SK-N-SH (cell line): ENCODE data around the gene PARD3B. TPM values are rescaled to one million over a fixed set of nuclear protein-coding genes. Genes with fewer than 3 reads are reported as not detected.

Source experiments
- CTCF ChIA-PET: fragments of 300-600, 350-600 bp; formaldehyde crosslinking; extraction: SDS; loops from one replicate; lab custom pipeline; 2021; lab: Yijun Ruan, JAX
- POLR2A ChIA-PET: fragments of 350-600 bp; sonication (Branson Sonifier 250); formaldehyde crosslinking; extraction: SDS; loops from one replicate; lab custom pipeline; 2020; ENCODE audit warnings: antibody characterized with exemption, inconsistent platforms; lab: Yijun Ruan, JAX
- DNase-seq: peaks from one replicate; pipeline ENCODE4 v3.0.0; 2012
- H2AFZ ChIP-seq: fragments of 200-600 bp; sonication (generic); 2 replicates; pipeline ENCODE4 v1.8.1; 2016; ENCODE audit warnings: antibody characterized with exemption, mild to moderate bottlenecking, low read depth
- H3F3A ChIP-seq: fragments of 200-600 bp; sonication (generic); replicated peaks from 2 replicates; pipeline ENCODE3; 2016; ENCODE audit warnings: antibody characterized with exemption, mild to moderate bottlenecking; ENCODE audit not compliant: insufficient read depth
- H3K27ac ChIP-seq, 2 experiments: fragments of 200-500 bp in 1 of 2; fragments of 200-600 bp in 1 of 2; sonication (Bioruptor generic) in 1 of 2; sonication (generic), shearing (Covaris generic) in 1 of 2; 2 replicates each; pipeline versions ENCODE4 v1.5.1 to v1.6.1; 2014 to 2016; ENCODE audit warnings: low read depth in 2 of 2, inconsistent platforms in 1 of 2, low read length in 1 of 2, mild to moderate bottlenecking in 1 of 2, mixed read lengths in 1 of 2
- H3K27me3 ChIP-seq: fragments of 200-600 bp; sonication (generic), shearing (Covaris generic); 2 replicates; pipeline ENCODE4 v1.6.1; 2016; ENCODE audit warnings: mixed run types; ENCODE audit not compliant: insufficient read depth
- H3K36me3 ChIP-seq, 2 experiments: fragments of 200-500 bp in 1 of 2; fragments of 200-600 bp in 1 of 2; sonication (Bioruptor generic) in 1 of 2; sonication (generic) in 1 of 2; replicated peaks in 1 of 2; 2 replicates each; pipeline versions ENCODE3 to v1.5.1; 2014 to 2016; ENCODE audit warnings: low read length in 1 of 2, mild to moderate bottlenecking in 1 of 2; ENCODE audit not compliant: insufficient read depth in 2 of 2, control insufficient read depth in 1 of 2
- H3K4me1 ChIP-seq, 2 experiments: fragments of 200-500 bp in 1 of 2; fragments of 200-600 bp in 1 of 2; sonication (Bioruptor generic) in 1 of 2; sonication (generic), shearing (Covaris generic) in 1 of 2; 2 replicates each; pipeline versions ENCODE4 v1.5.1 to v1.6.1; 2014 to 2016; ENCODE audit warnings: low read depth in 1 of 2, low read length in 1 of 2, mixed run types in 1 of 2; ENCODE audit not compliant: insufficient read depth in 2 of 2, control insufficient read depth in 1 of 2
- H3K4me2 ChIP-seq: fragments of 200-600 bp; sonication (generic), shearing (Covaris generic); 2 replicates; pipeline ENCODE4 v1.6.1; 2017; ENCODE audit warnings: mixed run types
- H3K4me3 ChIP-seq, 2 experiments: fragments of 200-500 bp in 1 of 2; fragments of 200-600 bp in 1 of 2; sonication (Bioruptor generic) in 1 of 2; sonication (generic), shearing (Covaris generic) in 1 of 2; 2 replicates each; pipeline versions ENCODE4 v1.5.1 to v1.8.1; 2014 to 2016; ENCODE audit warnings: low read depth in 2 of 2, inconsistent platforms in 1 of 2, low read length in 1 of 2, mild to moderate bottlenecking in 1 of 2, mixed read lengths in 1 of 2, moderate library complexity in 1 of 2
- H3K79me2 ChIP-seq: fragments of 200-600 bp; sonication (generic); 2 replicates; pipeline ENCODE4 v1.8.1; 2017; ENCODE audit warnings: mild to moderate bottlenecking; ENCODE audit not compliant: insufficient read depth
- H3K9ac ChIP-seq: fragments of 200-600 bp; sonication (generic); 2 replicates; pipeline ENCODE4 v1.6.1; 2017; ENCODE audit warnings: mixed run types
- H3K9me2 ChIP-seq: fragments of 200-600 bp; sonication (generic); 2 replicates; pipeline ENCODE4 v1.6.1; 2017; ENCODE audit warnings: mixed run types
- H3K9me3 ChIP-seq: fragments of 200-600 bp; sonication (generic); 2 replicates; pipeline ENCODE4 v1.6.1; 2017; ENCODE audit warnings: mixed run types, mild to moderate bottlenecking, moderate library complexity
- H4K20me1 ChIP-seq: fragments of 200-600 bp; sonication (generic); 2 replicates; pipeline ENCODE4 v1.6.1; 2017; ENCODE audit warnings: mild to moderate bottlenecking, mixed run types; ENCODE audit not compliant: insufficient read depth
- CHD2 ChIP-seq: fragments of 150-350 bp; IDR thresholded peaks from 2 replicates; pipeline ENCODE4 v1.6.1; 2018; ENCODE audit warnings: low read length; ENCODE audit not compliant: partially characterized antibody
- EP300 ChIP-seq, 2 experiments: IDR thresholded peaks; 2 replicates each; pipeline versions ENCODE4 v1.4.0 to v1.6.1; 2012; ENCODE audit warnings: borderline replicate concordance in 1 of 2, low read depth in 1 of 2, low read length in 1 of 2
- FOXM1 ChIP-seq: IDR thresholded peaks from 2 replicates; pipeline ENCODE4 v1.4.0; 2012; ENCODE audit warnings: low read depth, mild to moderate bottlenecking
- JUND ChIP-seq: IDR thresholded peaks from 2 replicates; pipeline ENCODE4 v1.4.0; 2012
- NFIC ChIP-seq: IDR thresholded peaks from 2 replicates; pipeline ENCODE4 v1.4.0; 2012; ENCODE audit warnings: borderline replicate concordance
- NRF1 ChIP-seq: IDR thresholded peaks from 2 replicates; pipeline ENCODE4 v1.6.1; 2012; ENCODE audit warnings: low read depth, mild to moderate bottlenecking, low read length
- RAD21 ChIP-seq: IDR thresholded peaks from 2 replicates; pipeline ENCODE4 v1.6.1; 2012; ENCODE audit warnings: mild to moderate bottlenecking, low read length
- RFX5 ChIP-seq: IDR thresholded peaks from 2 replicates; pipeline ENCODE4 v1.6.1; 2012; ENCODE audit warnings: mild to moderate bottlenecking, improper control_type of control experiment, low read length
- SIN3A ChIP-seq: IDR thresholded peaks from 2 replicates; pipeline ENCODE4 v1.6.1; 2012; ENCODE audit warnings: low read depth, mild to moderate bottlenecking, low read length, moderate library complexity, borderline replicate concordance
- WGBS: methylation state at CpG from one replicate; pipeline ENCODE4 v1.1.6; 2017; ENCODE audit warnings: low lambda C conversion rate; 5-methylcytosine and 5-hydroxymethylcytosine counted together
- polyA plus RNA-seq, 3 experiments: library from polyadenylated mRNA; depleted of rRNA; stranded (reverse); fragments of >200 nt; gene quantifications; 2 replicates each; pipeline ENCODE4 v1.2.3, GENCODE V29; 2012
- TF ChIP-seq, protein P1 (sequence below): IDR thresholded peaks from 2 replicates; pipeline ENCODE4 v1.4.0; 2012; ENCODE audit warnings: low read depth, borderline replicate concordance
- TF ChIP-seq, protein P2 (sequence below): fragments of 150-350 bp; IDR thresholded peaks from 2 replicates; pipeline ENCODE4 v1.6.1; 2016; ENCODE audit warnings: mild to moderate bottlenecking, low read depth, low read length
- TF ChIP-seq, protein P3 (sequence below): fragments of 150-350 bp; IDR thresholded peaks from 2 replicates; pipeline ENCODE4 v1.6.1; 2017; ENCODE audit warnings: antibody characterized with exemption, low read length, low read depth, borderline replicate concordance

PARD3B gene
- polyA plus RNA-seq, 1 of the 3 experiments (the other 2 are of a cell fraction), result 0.87 TPM

GRCh38 chr2:205041472-205042130 lies 496.3 kb downstream of the PARD3B start:
- no peaks in the 10 kb centered on the region for H3K4me1 ChIP-seq
- CTCF ChIA-PET, result no interaction called here
- H3K36me3 ChIP-seq, result no peaks in the 10 kb centered on the region
- H2AFZ ChIP-seq, result no peak overlapping the region
- H3K9me3 ChIP-seq, result no peaks in the 10 kb centered on the region
- no peaks in the 10 kb centered on the region for H3K79me2 ChIP-seq
- no peak overlapping the region for H3K27ac ChIP-seq
- DNase-seq, result no peak
- TF ChIP-seq RFX5, result no peak
- TF ChIP-seq NFIC, result no peak
- TF ChIP-seq SIN3A, result no peak
- TF ChIP-seq, protein P1, sequence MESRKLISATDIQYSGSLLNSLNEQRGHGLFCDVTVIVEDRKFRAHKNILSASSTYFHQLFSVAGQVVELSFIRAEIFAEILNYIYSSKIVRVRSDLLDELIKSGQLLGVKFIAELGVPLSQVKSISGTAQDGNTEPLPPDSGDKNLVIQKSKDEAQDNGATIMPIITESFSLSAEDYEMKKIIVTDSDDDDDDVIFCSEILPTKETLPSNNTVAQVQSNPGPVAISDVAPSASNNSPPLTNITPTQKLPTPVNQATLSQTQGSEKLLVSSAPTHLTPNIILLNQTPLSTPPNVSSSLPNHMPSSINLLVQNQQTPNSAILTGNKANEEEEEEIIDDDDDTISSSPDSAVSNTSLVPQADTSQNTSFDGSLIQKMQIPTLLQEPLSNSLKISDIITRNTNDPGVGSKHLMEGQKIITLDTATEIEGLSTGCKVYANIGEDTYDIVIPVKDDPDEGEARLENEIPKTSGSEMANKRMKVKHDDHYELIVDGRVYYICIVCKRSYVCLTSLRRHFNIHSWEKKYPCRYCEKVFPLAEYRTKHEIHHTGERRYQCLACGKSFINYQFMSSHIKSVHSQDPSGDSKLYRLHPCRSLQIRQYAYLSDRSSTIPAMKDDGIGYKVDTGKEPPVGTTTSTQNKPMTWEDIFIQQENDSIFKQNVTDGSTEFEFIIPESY, result no peak
- TF ChIP-seq, protein P2, sequence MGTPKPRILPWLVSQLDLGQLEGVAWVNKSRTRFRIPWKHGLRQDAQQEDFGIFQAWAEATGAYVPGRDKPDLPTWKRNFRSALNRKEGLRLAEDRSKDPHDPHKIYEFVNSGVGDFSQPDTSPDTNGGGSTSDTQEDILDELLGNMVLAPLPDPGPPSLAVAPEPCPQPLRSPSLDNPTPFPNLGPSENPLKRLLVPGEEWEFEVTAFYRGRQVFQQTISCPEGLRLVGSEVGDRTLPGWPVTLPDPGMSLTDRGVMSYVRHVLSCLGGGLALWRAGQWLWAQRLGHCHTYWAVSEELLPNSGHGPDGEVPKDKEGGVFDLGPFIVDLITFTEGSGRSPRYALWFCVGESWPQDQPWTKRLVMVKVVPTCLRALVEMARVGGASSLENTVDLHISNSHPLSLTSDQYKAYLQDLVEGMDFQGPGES, result no peak
- no peak for TF ChIP-seq NRF1
- no peak for TF ChIP-seq JUND
- no peak for TF ChIP-seq EP300 (IDR thresholded peaks at IDR 0.05; ENCODE audit: borderline replicate concordance in 1 of 2, low read depth in 1 of 2, low read length in 1 of 2)
- TF ChIP-seq, protein P3, sequence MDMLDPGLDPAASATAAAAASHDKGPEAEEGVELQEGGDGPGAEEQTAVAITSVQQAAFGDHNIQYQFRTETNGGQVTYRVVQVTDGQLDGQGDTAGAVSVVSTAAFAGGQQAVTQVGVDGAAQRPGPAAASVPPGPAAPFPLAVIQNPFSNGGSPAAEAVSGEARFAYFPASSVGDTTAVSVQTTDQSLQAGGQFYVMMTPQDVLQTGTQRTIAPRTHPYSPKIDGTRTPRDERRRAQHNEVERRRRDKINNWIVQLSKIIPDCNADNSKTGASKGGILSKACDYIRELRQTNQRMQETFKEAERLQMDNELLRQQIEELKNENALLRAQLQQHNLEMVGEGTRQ, result no peak
- no peak overlapping the region for H3K4me3 ChIP-seq
- no peak overlapping the region for H3K4me2 ChIP-seq
- no peaks in the 10 kb centered on the region for H3F3A ChIP-seq
- no peaks in the 10 kb centered on the region for H3K9me2 ChIP-seq
- POLR2A ChIA-PET, result no interaction called here
- H3K9ac ChIP-seq, result no peak overlapping the region
- WGBS, result 80% methylated on average over 5 of the region's 5 CpGs
- H3K27me3 ChIP-seq, result no peaks in the 10 kb centered on the region
- H4K20me1 ChIP-seq, result no peaks in the 10 kb centered on the region

DNA sequence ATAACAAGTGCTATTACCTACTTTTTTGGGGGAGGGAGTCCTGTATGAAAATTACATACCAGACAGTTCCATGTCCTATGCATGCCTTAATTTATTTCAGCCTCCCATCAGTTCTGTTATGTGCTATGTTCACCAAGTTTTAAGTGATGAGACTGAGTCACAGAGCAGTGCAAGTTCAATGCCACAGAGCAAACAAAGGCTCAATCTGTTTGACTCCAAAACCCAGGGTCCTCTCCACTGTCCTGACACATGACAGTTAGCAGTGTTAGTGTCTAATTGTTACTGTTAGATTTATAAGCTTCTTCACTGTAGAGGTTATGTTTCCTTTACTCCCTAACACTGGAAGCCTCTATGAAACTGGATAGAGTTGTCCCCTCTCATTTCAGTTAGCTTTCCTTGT lies 498.0 kb downstream of the PARD3B start:
- H3K4me3 ChIP-seq, result no peak overlapping the region
- no peaks in the 10 kb centered on the region for H3K27me3 ChIP-seq
- H3K9me3 ChIP-seq, result no peaks in the 10 kb centered on the region
- no peak for TF ChIP-seq FOXM1
- TF ChIP-seq NFIC, result no peak
- no peak for TF ChIP-seq RAD21
- TF ChIP-seq CHD2, result no peak
- TF ChIP-seq RFX5, result no peak
- TF ChIP-seq, protein P1, result no peak
- TF ChIP-seq, all 33 proteins: peak for 0
- peaks cover 0 to 2% of the 10 kb centered on the region in 2 experiments; a peak in 1 of 4 replicates for H3K4me1 ChIP-seq
- H3K36me3 ChIP-seq, result no peaks in the 10 kb centered on the region
- H3F3A ChIP-seq, result no peaks in the 10 kb centered on the region
- H3K27ac ChIP-seq, result no peak overlapping the region
- H3K9me2 ChIP-seq, result no peaks in the 10 kb centered on the region
- POLR2A ChIA-PET, result no interaction called here
- no peak for DNase-seq
- H3K4me2 ChIP-seq, result no peak overlapping the region
- no peaks in the 10 kb centered on the region for H4K20me1 ChIP-seq
- CTCF ChIA-PET, result no interaction called here
- H3K9ac ChIP-seq, result no peak overlapping the region
- H3K79me2 ChIP-seq, result no peaks in the 10 kb centered on the region
- H2AFZ ChIP-seq, result no peak overlapping the region
